22Rv1 (cell line): Measurements from ENCODE around the gene COX4I1.

ENCODE experiments used
- CTCF ChIP-seq: fragments of 450-650 bp; IDR thresholded peaks from 2 replicates; pipeline ENCODE4 v1.5.1; 2017; ENCODE audit warnings: mild to moderate bottlenecking
- ZFX ChIP-seq: fragments of 450-650 bp; IDR thresholded peaks from 2 replicates; pipeline ENCODE4 v1.6.1; 2017; ENCODE audit warnings: antibody characterized with exemption, borderline replicate concordance

GRCh38 chr16:85856585-85856984 is 57.1 kb downstream of the COX4I1 start:
- TF ChIP-seq CTCF (no peak), ZFX (no peak)
